Measurements from ENCODE around the gene CBX3.
A peak's percentile ranks its signal among the peaks of the same experiment; 100 is the strongest.
"Not testable (repeated sequence)": the region's sequence is repeated elsewhere in the genome, so short reads cannot be mapped to it uniquely, and the experiment has no call there.

Gene CBX3

DNA sequence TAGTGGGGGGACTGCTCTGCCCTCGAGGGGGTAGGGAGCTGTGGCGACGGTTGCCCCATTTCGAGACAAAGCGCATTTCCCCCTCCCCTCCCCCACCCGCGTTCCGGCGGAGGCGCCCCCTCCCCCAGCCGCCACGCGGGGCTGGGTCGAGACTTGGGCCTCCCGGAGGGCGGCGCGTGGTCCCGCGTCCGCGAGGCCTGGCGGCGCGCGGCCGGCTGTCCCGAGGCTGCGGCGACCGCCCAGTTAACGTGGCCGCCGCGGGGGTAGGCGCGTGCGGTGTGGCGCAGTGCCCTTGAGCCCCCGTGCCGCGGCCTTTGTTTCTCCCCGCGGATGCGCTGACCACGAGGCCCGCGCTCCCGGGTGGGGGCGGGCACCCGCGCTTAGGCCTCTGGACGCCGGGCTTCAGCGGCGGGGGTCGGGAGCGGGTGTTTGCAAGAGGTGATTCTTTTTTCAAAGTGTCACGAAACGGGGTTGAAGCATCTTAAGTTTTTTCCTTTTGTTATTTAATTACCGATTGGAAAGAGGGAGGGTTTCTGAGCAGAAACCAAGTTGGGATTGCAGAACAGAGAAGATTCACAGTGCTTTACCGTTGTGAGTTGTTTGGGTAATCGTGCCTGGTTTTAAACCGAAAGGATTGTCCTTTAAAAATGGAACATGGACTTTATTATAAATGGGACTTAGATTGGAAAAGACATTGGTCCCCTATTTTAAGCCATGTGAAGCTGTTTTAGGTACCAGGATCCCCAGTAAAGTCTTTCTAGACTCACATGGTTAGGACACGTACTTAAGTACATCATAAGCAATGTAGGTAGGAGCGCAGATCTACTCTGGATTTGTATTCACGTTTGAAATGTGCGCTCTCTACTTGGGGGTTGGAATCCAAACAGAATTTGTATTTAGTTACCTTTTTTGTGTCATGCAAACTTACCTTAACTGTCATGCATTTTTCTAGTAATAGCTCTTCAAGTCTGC is 760 bp downstream of the CBX3 start:
- DNase-seq (ENCODE audit: low spot score), result peak; percentile 66

DNA sequence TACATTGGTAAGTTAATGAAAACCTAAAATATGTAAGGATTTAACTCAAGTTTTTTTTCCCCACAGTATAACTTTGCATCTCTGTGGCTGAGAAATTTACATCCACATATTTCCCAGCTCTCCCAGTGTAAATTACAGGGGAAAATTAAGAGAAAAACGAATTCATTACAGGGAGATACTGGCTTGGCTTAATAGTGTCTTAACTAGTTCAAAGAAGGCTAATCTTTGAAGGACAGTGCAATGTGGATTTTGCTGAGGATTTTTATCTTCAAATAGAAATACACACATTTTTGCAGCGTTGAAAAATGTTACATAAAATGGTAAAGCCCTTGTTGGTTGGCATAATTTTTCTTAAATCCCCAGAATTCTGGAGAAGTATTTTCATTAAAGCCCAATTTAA is 1.5 kb downstream of the CBX3 start:
- DNase-seq (ENCODE audit: low spot score), result no peak

DNA sequence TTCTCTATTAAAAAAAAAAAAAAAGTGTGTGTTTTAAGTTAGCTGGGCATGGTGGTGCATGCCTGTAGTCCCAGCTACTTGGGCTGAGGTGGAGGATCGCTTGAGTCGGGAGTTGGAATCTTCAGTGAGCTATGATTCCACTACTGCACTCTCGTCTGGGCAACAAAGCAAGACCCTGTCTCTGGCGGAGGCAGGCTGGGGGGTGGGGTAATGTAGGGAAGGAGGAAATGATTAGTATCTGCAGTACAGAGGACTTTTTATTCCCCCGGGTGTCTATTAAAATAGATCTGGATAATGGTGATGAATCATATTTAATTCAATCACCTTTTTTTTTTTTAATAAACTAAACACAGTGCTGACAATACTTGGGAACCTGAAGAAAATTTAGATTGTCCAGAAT is 6.5 kb downstream of the CBX3 start:
- DNase-seq (ENCODE audit: low spot score), result no peak

- no peak for DNase-seq (ENCODE audit: low spot score)
Measured at GRCh38 chr7:26212921-26213718, 11.6 kb downstream of the CBX3 start.

DNA sequence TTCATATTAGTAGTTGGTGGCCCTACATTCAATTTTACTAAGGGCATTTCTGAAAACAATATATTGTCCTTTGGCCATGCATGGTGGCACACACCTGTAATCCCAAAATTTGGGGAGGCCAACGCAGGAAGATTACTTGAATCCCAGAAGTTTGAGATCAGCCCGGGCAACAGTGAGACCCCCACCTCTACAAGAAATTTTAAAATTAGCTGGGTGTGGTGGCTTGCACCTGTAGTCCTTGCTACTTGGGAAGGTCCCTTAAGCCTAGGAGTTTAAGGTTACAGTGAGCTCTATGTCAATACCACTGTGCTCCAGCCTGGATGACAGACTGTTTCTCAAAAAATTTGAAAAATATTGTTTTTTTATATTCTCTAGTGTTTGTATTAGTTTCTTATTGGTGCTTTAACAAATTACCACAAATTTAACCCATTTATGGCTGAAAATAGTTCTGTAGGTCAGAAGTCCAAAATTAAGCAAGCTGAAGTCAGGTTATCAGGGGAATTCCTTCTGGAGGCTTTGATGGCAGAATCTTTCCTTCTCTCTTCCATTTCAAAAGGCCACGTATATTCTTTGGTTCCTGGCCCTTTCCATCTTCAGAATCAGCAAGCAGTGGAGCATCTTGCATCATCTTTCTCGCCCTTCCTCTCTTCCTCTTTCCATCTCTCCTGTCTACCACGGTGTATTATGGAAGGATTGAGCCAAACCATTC is 12.4 kb downstream of the CBX3 start:
- DNase-seq (ENCODE audit: low spot score), result no peak

DNA sequence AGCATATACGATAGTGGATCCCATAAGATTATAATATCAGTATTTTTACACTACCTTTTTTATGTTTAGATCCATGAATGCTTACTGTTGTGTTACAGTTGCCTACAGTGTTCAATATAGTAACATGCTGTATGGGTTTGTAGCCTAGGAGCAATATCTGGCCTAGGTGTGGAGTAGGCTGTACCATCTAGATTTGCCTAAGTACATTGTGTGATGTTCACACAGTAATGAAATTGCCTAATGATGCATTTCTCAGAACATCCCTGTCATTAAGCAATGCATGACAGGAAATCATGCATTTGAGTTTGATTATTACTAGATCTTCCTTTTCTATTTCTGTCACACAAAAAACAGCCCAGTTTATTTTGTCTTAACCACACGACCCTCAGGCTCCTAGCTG is 14.5 kb downstream of the CBX3 start:
- no peak for DNase-seq (ENCODE audit: low spot score)

- no peak for DNase-seq (ENCODE audit: low spot score)
Measured at GRCh38 chr7:26224359-26224758, 22.8 kb downstream of the CBX3 start.

- DNase-seq (ENCODE audit: low spot score), result no peak
Measured at GRCh38 chr7:26227987-26228386, 26.4 kb downstream of the CBX3 start.

DNA sequence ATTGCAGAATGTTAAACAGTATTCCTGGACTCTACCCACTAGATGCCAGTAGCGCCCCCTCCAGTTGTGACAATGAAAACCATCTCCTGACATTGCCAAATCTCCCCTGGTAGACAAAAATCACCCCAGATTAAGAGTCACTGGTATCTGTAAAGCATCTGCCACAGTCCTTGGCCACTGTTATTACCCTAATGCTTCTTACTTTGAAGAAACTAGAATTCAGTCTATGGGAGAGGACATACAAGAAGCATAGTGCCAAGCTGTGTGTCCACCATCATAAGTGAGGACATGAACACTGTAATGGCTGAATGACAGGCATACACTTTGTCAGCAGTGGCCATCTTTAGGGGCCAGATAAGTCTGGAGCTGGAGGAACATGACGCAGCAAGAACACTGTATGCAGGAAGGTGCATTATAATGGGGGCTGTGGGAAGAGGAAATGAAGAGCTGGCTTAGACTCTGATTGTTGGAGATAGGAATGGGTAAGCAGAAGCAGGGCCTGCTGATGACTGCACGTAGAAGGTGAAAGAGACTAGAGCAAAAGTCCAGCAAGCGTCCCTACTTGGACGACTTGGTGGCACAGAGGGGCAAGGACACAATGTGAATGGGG is 32.5 kb downstream of the CBX3 start:
- no peak for DNase-seq (ENCODE audit: low spot score)

- DNase-seq (ENCODE audit: low spot score), result no peak
Measured at GRCh38 chr7:26237035-26237807, 35.7 kb downstream of the CBX3 start.

- DNase-seq (ENCODE audit: low spot score), result no peak
Measured at GRCh38 chr7:26238032-26238431, 36.5 kb downstream of the CBX3 start.

DNA sequence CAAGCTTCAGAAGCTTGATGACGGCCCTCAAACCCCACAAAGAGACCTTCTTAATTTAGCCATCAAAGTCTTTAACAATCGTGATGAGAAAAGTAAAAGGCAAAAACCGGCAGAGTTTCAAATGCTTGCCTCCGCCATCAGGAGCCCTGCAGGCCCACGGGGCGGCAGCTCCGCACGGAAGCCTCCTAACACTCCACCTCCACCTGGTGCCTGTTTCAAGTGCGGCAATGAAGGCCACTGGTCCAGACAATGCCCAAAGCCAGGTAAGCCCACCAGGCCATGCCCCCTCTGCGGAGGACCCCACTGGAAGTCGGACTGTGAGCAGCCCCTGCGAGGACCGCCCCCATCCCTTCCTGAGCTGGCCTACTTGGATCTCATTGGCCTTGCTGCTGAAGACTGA is 43.6 kb downstream of the CBX3 start:
- DNase-seq (ENCODE audit: low spot score), result no peak

DNA sequence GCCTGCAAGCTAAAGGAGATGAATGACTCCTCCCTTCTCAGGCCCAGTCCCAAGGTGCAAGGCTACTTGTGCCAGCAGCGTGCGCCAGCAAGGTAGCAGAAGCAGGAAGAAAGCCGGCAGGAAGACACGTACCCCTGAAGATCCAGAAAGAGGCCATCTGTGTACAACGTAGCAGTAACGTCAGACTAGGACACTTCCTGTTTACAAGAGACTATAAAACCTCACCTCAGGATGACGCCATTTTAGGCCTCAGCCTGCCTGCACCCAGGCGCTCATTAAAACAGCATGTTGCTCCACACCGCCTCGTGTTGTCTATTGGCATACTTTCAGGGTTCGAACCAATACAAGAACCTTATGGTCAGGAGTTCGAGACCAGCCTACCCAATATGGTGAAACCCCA is 48.7 kb downstream of the CBX3 start:
- no peak for DNase-seq (ENCODE audit: low spot score)

- not testable (repeated sequence) for DNase-seq (ENCODE audit: low spot score)
Measured at GRCh38 chr7:26261866-26262265, 60.3 kb downstream of the CBX3 start.
